K562 (cell line): Measurements from ENCODE around the gene APP.

ENCODE experiments used
- ADNP ChIP-seq: fragments of 200-800 bp; sonication (Bioruptor generic); IDR thresholded peaks from 2 replicates; pipeline ENCODE4 v1.6.1; 2016; ENCODE audit warnings: missing genetic modification characterization, missing compliant biosample characterization
- ESRRB ChIP-seq: fragments of 250-450 bp; sonication (Bioruptor Pico); IDR thresholded peaks from 2 replicates; pipeline ENCODE4 v1.5.0; 2020; ENCODE audit warnings: mild to moderate bottlenecking, moderate library complexity, borderline replicate concordance
- HEY1 ChIP-seq: fragments of 250-450 bp; sonication (Bioruptor Pico); IDR thresholded peaks from 2 replicates; pipeline ENCODE4 v1.5.0; 2020; ENCODE audit warnings: mild to moderate bottlenecking, moderate library complexity, borderline replicate concordance
- NFRKB ChIP-seq: fragments of 450-650 bp; IDR thresholded peaks from 2 replicates; pipeline ENCODE4 v1.6.1; 2016; ENCODE audit warnings: low read depth
- PHB2 ChIP-seq: fragments of 450-650 bp; IDR thresholded peaks from 2 replicates; pipeline ENCODE4 v1.6.1; 2017; ENCODE audit warnings: low read depth
- ZBTB8A ChIP-seq: fragments of 450-650 bp; IDR thresholded peaks from 2 replicates; pipeline ENCODE4 v1.6.1; 2018; ENCODE audit warnings: mild to moderate bottlenecking, moderate library complexity; ENCODE audit not compliant: partially characterized antibody
- TF ChIP-seq, protein P1 (sequence below): sonication (generic); formaldehyde crosslinking; IDR thresholded peaks from 2 replicates; pipeline ENCODE4 v1.8.0; 2023; ENCODE audit warnings: mild to moderate bottlenecking, missing genetic modification reagents
- TF ChIP-seq, protein P2 (sequence below), 3 experiments: fragments of 200-800 bp in 1 of 3; sonication (Bioruptor generic) in 1 of 3; sonication (generic) in 1 of 3; formaldehyde crosslinking in 1 of 3; IDR thresholded peaks; 2 replicates each; pipeline versions ENCODE4 v1.6.1 to v1.8.0; 2016 to 2022; ENCODE audit warnings: mild to moderate bottlenecking in 2 of 3, missing compliant biosample characterization in 2 of 3, missing genetic modification characterization in 2 of 3, missing genetic modification reagents in 1 of 3
- TF ChIP-seq, protein P3 (sequence below), 3 experiments: IDR thresholded peaks in 2 of 3; conservative IDR thresholded peaks in 1 of 3; 2 replicates each; pipeline ENCODE4 v1.5.1; 2011 to 2012; ENCODE audit warnings: low read length in 3 of 3, mild to moderate bottlenecking in 3 of 3, control low read depth in 2 of 3, improper control_type of control experiment in 1 of 3, inconsistent platforms in 1 of 3, low read depth in 1 of 3, mixed read lengths in 1 of 3, moderate library complexity in 1 of 3; ENCODE audit not compliant: insufficient read depth in 2 of 3
- TF ChIP-seq, protein P4 (sequence below): fragments of 250-450 bp; sonication (Bioruptor Pico); IDR thresholded peaks from 2 replicates; pipeline ENCODE4 v1.9.0; 2021; ENCODE audit warnings: mild to moderate bottlenecking, inconsistent platforms

DNA sequence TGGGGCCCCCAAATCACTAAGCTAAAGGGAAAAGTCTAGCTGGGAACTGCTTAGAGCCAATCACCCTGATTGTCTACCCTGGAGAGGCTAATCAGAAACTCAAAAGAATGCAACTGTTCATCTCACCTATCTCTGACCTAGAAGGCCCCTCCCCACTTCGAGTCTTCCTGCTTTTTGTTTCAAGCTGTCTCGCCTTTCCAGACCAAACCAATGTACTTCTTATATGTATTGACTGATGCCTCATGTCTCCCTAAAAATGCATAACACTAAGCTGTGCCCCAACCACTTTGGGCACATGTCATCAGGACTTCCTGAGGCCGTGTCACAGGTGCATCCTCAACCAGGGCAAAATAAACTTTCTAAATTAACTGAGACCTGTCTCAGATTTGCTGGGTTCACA is 209.5 kb downstream of the APP start:
- TF ChIP-seq PHB2 (no peak), ZBTB8A (no peak), ESRRB (no peak), ADNP (tag) (no peak), HEY1 (no peak), NFRKB (no peak)
- TF ChIP-seq, protein P1, sequence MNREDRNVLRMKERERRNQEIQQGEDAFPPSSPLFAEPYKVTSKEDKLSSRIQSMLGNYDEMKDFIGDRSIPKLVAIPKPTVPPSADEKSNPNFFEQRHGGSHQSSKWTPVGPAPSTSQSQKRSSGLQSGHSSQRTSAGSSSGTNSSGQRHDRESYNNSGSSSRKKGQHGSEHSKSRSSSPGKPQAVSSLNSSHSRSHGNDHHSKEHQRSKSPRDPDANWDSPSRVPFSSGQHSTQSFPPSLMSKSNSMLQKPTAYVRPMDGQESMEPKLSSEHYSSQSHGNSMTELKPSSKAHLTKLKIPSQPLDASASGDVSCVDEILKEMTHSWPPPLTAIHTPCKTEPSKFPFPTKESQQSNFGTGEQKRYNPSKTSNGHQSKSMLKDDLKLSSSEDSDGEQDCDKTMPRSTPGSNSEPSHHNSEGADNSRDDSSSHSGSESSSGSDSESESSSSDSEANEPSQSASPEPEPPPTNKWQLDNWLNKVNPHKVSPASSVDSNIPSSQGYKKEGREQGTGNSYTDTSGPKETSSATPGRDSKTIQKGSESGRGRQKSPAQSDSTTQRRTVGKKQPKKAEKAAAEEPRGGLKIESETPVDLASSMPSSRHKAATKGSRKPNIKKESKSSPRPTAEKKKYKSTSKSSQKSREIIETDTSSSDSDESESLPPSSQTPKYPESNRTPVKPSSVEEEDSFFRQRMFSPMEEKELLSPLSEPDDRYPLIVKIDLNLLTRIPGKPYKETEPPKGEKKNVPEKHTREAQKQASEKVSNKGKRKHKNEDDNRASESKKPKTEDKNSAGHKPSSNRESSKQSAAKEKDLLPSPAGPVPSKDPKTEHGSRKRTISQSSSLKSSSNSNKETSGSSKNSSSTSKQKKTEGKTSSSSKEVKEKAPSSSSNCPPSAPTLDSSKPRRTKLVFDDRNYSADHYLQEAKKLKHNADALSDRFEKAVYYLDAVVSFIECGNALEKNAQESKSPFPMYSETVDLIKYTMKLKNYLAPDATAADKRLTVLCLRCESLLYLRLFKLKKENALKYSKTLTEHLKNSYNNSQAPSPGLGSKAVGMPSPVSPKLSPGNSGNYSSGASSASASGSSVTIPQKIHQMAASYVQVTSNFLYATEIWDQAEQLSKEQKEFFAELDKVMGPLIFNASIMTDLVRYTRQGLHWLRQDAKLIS, result no peak
- TF ChIP-seq, protein P2, sequence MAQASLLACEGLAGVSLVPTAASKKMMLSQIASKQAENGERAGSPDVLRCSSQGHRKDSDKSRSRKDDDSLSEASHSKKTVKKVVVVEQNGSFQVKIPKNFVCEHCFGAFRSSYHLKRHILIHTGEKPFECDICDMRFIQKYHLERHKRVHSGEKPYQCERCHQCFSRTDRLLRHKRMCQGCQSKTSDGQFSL (CRISPR knock-in tag; IDR thresholded peaks at IDR 0.05), result no peak
- TF ChIP-seq, protein P2 (tag; IDR thresholded peaks at IDR 0.05), result no peak
- TF ChIP-seq, protein P3, sequence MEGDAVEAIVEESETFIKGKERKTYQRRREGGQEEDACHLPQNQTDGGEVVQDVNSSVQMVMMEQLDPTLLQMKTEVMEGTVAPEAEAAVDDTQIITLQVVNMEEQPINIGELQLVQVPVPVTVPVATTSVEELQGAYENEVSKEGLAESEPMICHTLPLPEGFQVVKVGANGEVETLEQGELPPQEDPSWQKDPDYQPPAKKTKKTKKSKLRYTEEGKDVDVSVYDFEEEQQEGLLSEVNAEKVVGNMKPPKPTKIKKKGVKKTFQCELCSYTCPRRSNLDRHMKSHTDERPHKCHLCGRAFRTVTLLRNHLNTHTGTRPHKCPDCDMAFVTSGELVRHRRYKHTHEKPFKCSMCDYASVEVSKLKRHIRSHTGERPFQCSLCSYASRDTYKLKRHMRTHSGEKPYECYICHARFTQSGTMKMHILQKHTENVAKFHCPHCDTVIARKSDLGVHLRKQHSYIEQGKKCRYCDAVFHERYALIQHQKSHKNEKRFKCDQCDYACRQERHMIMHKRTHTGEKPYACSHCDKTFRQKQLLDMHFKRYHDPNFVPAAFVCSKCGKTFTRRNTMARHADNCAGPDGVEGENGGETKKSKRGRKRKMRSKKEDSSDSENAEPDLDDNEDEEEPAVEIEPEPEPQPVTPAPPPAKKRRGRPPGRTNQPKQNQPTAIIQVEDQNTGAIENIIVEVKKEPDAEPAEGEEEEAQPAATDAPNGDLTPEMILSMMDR (IDR thresholded peaks at IDR 0.05 in 2 of 3, conservative IDR thresholded peaks at IDR 0.05 in 1 of 3; ENCODE audit: insufficient read depth in 2 of 3, low read depth in 1 of 3, low read length in 3 of 3), result no peak
- TF ChIP-seq, protein P4, sequence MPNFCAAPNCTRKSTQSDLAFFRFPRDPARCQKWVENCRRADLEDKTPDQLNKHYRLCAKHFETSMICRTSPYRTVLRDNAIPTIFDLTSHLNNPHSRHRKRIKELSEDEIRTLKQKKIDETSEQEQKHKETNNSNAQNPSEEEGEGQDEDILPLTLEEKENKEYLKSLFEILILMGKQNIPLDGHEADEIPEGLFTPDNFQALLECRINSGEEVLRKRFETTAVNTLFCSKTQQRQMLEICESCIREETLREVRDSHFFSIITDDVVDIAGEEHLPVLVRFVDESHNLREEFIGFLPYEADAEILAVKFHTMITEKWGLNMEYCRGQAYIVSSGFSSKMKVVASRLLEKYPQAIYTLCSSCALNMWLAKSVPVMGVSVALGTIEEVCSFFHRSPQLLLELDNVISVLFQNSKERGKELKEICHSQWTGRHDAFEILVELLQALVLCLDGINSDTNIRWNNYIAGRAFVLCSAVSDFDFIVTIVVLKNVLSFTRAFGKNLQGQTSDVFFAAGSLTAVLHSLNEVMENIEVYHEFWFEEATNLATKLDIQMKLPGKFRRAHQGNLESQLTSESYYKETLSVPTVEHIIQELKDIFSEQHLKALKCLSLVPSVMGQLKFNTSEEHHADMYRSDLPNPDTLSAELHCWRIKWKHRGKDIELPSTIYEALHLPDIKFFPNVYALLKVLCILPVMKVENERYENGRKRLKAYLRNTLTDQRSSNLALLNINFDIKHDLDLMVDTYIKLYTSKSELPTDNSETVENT (CRISPR knock-in tag), result no peak
